ENCODE data around the gene METTL27. TPM values are rescaled to one million over a fixed set of nuclear protein-coding genes. Genes with fewer than 3 reads are reported as not detected.
A peak's percentile ranks its signal among the peaks of the same experiment; 100 is the strongest.

METTL27 gene
- not detected for total RNA-seq

DNA sequence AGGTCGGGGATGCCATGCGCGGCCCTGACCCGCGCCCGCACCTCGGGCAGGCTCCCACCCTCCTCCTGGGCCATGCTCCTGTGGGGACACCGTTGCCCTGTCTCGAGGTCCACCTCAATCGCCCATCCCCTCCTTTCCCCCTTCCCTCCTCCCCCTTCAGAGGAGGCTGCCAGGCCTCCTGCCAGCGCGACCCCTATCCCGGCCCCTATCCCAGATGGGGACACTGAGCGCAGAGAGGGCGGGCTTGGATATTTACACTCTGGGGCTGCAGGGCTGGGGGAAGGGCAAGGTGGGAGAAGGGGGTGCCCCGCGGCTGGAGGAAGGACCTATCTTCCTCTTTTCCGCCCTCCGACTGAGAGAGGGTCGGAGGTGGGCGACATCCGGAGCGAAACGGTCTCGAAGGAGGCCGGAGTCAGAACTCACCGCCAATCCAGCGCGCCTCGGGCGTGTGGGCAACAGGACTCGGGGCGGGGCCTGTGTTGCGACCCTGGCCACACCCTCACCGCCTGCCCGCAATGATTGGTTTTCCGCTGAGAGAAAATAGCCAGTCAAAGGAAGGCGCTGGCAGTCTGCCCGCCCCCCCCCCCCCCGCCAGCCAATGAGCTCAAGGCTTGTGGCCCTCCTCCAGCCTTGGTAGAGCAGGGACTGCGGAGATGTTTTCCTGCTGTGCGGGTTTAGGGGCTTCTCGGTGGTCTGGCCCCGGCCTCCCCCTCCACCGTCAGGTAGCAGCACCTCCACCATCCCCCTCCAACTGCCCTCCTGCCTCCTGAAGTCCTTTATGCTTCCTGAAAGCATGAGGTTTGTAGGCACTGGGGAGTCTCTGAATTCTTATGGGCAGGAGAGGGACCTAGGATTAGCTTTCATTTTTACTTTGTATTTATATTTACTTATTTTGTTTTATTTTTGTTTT lies at the start of gene METTL27:
METTL27 (minus strand) TSS at position 450 of the 910 bp plus-strand sequence; CDS start at position 74, 376 bp downstream.
- peak within 1 kb of the TSS; percentile 55 for H3K27ac Mint-ChIP-seq
- CTCF ChIA-PET, result interaction anchor here (0.7 to 4.5 kb wide), 5 partner anchors 9 to 185 kb away, joined by 3 to 27 read pairs (median 5); no protein-coding TSS in a partner anchor
- H3K36me3 Mint-ChIP-seq (ENCODE audit: low read depth), result no peaks in the 10 kb centered on the region
- no peaks in the 10 kb centered on the region for H3K9me3 Mint-ChIP-seq
- DNase-seq, result peak; percentile 96
- intact Hi-C loops (cut with micrococcal nuclease), result no loop called here
- peaks cover 2% of the 10 kb centered on the region for H3K27me3 Mint-ChIP-seq
- peaks cover 11% of the 10 kb centered on the region for H3K4me1 Mint-ChIP-seq (ENCODE audit: low read depth)
- H3K4me3 Mint-ChIP-seq, result peak within 1 kb of the TSS; percentile 71
- TF ChIP-seq, protein P1, sequence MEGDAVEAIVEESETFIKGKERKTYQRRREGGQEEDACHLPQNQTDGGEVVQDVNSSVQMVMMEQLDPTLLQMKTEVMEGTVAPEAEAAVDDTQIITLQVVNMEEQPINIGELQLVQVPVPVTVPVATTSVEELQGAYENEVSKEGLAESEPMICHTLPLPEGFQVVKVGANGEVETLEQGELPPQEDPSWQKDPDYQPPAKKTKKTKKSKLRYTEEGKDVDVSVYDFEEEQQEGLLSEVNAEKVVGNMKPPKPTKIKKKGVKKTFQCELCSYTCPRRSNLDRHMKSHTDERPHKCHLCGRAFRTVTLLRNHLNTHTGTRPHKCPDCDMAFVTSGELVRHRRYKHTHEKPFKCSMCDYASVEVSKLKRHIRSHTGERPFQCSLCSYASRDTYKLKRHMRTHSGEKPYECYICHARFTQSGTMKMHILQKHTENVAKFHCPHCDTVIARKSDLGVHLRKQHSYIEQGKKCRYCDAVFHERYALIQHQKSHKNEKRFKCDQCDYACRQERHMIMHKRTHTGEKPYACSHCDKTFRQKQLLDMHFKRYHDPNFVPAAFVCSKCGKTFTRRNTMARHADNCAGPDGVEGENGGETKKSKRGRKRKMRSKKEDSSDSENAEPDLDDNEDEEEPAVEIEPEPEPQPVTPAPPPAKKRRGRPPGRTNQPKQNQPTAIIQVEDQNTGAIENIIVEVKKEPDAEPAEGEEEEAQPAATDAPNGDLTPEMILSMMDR (IDR thresholded peaks at IDR 0.05), result no peak
- peak; percentile 99 for ATAC-seq
- POLR2A ChIA-PET, result no interaction called here

DNA sequence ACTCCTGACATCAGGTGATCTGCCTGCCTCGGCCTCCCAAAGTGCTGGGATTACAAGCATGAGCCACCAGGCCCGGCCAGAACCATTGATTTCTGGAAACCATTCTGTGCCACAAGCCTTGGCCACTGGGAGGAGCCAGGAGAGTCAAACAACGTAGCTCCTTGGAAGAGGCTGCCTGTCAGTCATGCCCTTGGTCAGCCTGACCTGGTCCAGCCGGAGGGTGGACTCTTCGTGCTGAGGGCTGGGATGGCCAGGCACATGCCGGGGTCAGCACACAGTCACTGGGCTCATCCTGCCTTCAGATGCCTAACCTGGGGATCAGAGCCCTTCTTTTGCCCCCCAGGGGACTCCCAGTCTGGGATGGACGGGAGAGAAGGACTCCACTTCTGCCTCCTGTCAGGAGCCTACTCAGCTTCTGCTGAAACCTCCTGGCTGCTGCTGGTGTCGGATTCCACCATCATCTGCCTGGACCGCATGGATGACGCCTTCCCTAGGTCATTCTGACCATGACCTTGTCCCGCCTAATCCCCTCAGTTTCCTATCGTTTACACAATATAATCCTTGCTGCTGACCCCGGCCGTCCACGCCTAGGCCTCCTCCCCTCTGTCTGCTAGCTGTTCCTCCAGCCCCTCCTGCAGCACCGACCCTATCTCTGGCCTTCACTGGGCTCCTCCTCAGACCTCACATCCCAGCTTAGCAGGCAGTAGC lies 49.0 kb upstream of the METTL27 start:
- peaks cover 1% of the 10 kb centered on the region for H3K9me3 Mint-ChIP-seq
- TF ChIP-seq, protein P1 (IDR thresholded peaks at IDR 0.05), result no peak
- ATAC-seq (no peak), DNase-seq (no peak)
- no peaks in the 10 kb centered on the region for H3K36me3 Mint-ChIP-seq (ENCODE audit: low read depth)
- H3K27me3 Mint-ChIP-seq, result peaks cover 17% of the 10 kb centered on the region
- H3K4me3 Mint-ChIP-seq, result no peak overlapping the region
- POLR2A ChIA-PET, result no interaction called here
- intact Hi-C loops (cut with micrococcal nuclease), result no loop called here
- no peak overlapping the region for H3K27ac Mint-ChIP-seq
- peaks cover 8% of the 10 kb centered on the region for H3K4me1 Mint-ChIP-seq (ENCODE audit: low read depth)
- CTCF ChIA-PET, result no interaction called here

GRCh38 chr7:73890555-73891147 lies 48.3 kb upstream of the METTL27 start:
- peaks cover 8% of the 10 kb centered on the region for H3K4me1 Mint-ChIP-seq (ENCODE audit: low read depth)
- DNase-seq (no peak), ATAC-seq (no peak)
- H3K27ac Mint-ChIP-seq, result no peak overlapping the region
- intact Hi-C loops (cut with micrococcal nuclease), result no loop called here
- peaks cover 1% of the 10 kb centered on the region for H3K9me3 Mint-ChIP-seq
- peaks cover 22% of the 10 kb centered on the region for H3K27me3 Mint-ChIP-seq
- no peak overlapping the region for H3K4me3 Mint-ChIP-seq
- H3K36me3 Mint-ChIP-seq (ENCODE audit: low read depth), result no peaks in the 10 kb centered on the region
- TF ChIP-seq, protein P1 (IDR thresholded peaks at IDR 0.05), result no peak
- ChIA-PET CTCF (no interaction called here), POLR2A (no interaction called here)

- Mint-ChIP-seq H3K4me3 (no peak overlapping the region), H3K27me3 (peaks cover 21% of the 10 kb centered on the region), H3K27ac (no peak overlapping the region), H3K4me1 (ENCODE audit: low read depth) (peaks cover 8% of the 10 kb centered on the region), H3K36me3 (ENCODE audit: low read depth) (no peaks in the 10 kb centered on the region), H3K9me3 (no peaks in the 10 kb centered on the region)
- no peak for DNase-seq
- ATAC-seq, result no peak
- intact Hi-C loops (cut with micrococcal nuclease), result no loop called here
- ChIA-PET CTCF (no interaction called here), POLR2A (no interaction called here)
- TF ChIP-seq, protein P1 (IDR thresholded peaks at IDR 0.05), result no peak
These were observed 46.6 kb upstream of the METTL27 start for GRCh38 chr7:73888959-73889358.

Measured in activated CD8-positive, alpha-beta T cell treated with anti-CD3 and anti-CD28 coated beads for 36 hours (primary cell).